ENCODE data around the gene TOP3B.

The TOP3B gene

GRCh38 chr22:21982338-21982965 is at the start of gene TOP3B:
Gene TOP3B (minus strand): TSS chr22:21982787. CDS start chr22:21975709, 7,078 bp downstream.
- DNase-seq, result peak; percentile 21 to 47

GRCh38 chr22:22031183-22031945 is 48.8 kb upstream of the TOP3B start:
- no peak for DNase-seq

GRCh38 chr22:22030493-22031182 is 48.1 kb upstream of the TOP3B start:
- no peak for DNase-seq

GRCh38 chr22:22027955-22028354 is 45.4 kb upstream of the TOP3B start:
- no peak for DNase-seq

GRCh38 chr22:22026157-22026831 is 43.7 kb upstream of the TOP3B start:
- DNase-seq, result no peak

GRCh38 chr22:22025320-22026156 is 43.0 kb upstream of the TOP3B start:
- no peak for DNase-seq

- DNase-seq, result no peak
These were observed 41.9 kb upstream of the TOP3B start for GRCh38 chr22:22024440-22024839.

- no peak for DNase-seq
These were observed 41.1 kb upstream of the TOP3B start for GRCh38 chr22:22023581-22024137.

GRCh38 chr22:22022947-22023534 is 40.5 kb upstream of the TOP3B start:
- DNase-seq, result no peak

GRCh38 chr22:22022255-22022840 is 39.8 kb upstream of the TOP3B start:
- DNase-seq, result no peak

GRCh38 chr22:22021162-22021750 is 38.7 kb upstream of the TOP3B start:
- DNase-seq, result no peak

GRCh38 chr22:22020425-22020852 is 37.9 kb upstream of the TOP3B start:
- no peak for DNase-seq

GRCh38 chr22:22019659-22020424 is 37.3 kb upstream of the TOP3B start:
- DNase-seq, result no peak

GRCh38 chr22:22018825-22019658 is 36.5 kb upstream of the TOP3B start:
- no peak for DNase-seq

GRCh38 chr22:22015631-22016030 is 33.0 kb upstream of the TOP3B start:
- DNase-seq, result no peak

GRCh38 chr22:22014285-22014659 is 31.7 kb upstream of the TOP3B start:
- DNase-seq, result no peak

GRCh38 chr22:22013559-22014284 is 31.1 kb upstream of the TOP3B start:
- no peak for DNase-seq

GRCh38 chr22:22011964-22012363 is 29.4 kb upstream of the TOP3B start:
- no peak for DNase-seq
